ENCODE results near the gene ZBTB43.

DNA sequence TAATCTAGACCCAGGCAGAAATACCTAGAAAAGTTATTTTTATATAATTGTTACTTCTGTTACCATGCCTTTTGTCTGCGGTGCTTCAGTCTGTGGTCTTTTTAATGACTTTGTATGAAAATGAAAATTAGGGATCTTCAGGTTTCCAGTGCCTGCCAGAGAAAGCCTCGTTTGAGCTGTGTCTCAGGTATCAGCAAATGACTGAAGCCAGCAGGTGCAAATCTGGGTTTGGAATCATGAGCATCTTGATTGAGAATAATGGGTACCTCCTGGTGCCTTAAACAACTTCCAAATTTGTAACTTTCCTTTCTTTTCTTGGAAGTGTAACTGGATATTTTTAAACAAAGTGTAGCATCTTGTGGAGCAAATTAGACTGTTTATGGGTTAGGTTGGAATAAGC is 59.9 kb downstream of the ZBTB43 start:
- TF ChIP-seq POLR2A (IDR thresholded peaks at IDR 0.05) (no peak), CTCF (IDR thresholded peaks at IDR 0.05) (no peak)
